ENCODE results near the gene LASP1. TPM values are rescaled to one million over a fixed set of nuclear protein-coding genes. Genes with fewer than 3 reads are reported as not detected.

Gene LASP1
- polyA plus RNA-seq, 1 donor from 2014 or later, result 56.3 TPM

GRCh38 chr17:38939987-38940386 is 70.1 kb downstream of the LASP1 start:
- TF ChIP-seq EZH2 (IDR thresholded peaks at IDR 0.05; ENCODE audit: borderline replicate concordance, insufficient read depth, low read length, poor library complexity, severe bottlenecking) (no peak), EP300 (conservative IDR thresholded peaks at IDR 0.05; ENCODE audit: poor library complexity, severe bottlenecking) (no peak), TAF1 (IDR thresholded peaks at IDR 0.05; ENCODE audit: low read depth) (no peak), RAD21 (conservative IDR thresholded peaks at IDR 0.05) (no peak), POLR2AphosphoS5 (IDR thresholded peaks at IDR 0.05) (no peak), CTCF (IDR thresholded peaks at IDR 0.05; ENCODE audit: poor library complexity, severe bottlenecking) (no peak), MXI1 (conservative IDR thresholded peaks at IDR 0.05; ENCODE audit: poor library complexity, severe bottlenecking) (no peak)
- Histone ChIP-seq H3K79me2 (replicated peaks; ENCODE audit: insufficient read depth, low read length) (no peaks in the 10 kb centered on the region), H3K9me3 (ENCODE audit: low read length) (no peaks in the 10 kb centered on the region), H3K36me3 (ENCODE audit: insufficient read depth, low read length) (no peaks in the 10 kb centered on the region), H3K4me3 (ENCODE audit: low read length) (no peak overlapping the region), H4K20me1 (ENCODE audit: insufficient read depth) (no peaks in the 10 kb centered on the region), H3K4me2 (ENCODE audit: low read length) (no peak overlapping the region), H3K27me3 (ENCODE audit: insufficient read depth, low read depth, low read length) (no peaks in the 10 kb centered on the region), H3K9ac (ENCODE audit: low read length) (no peak overlapping the region), H3K9me2 (ENCODE audit: insufficient read depth, low read length) (no peaks in the 10 kb centered on the region), H3K27ac (ENCODE audit: low read length) (no peak overlapping the region), H3F3A (ENCODE audit: insufficient read depth, low read length, poor library complexity, severe bottlenecking) (no peaks in the 10 kb centered on the region), H2AFZ (ENCODE audit: low read depth, low read length) (no peak overlapping the region)

- Histone ChIP-seq H3F3A (ENCODE audit: insufficient read depth, low read length, poor library complexity, severe bottlenecking) (no peaks in the 10 kb centered on the region), H3K9me3 (ENCODE audit: low read length) (no peaks in the 10 kb centered on the region), H3K79me2 (replicated peaks; ENCODE audit: insufficient read depth, low read length) (no peaks in the 10 kb centered on the region), H3K9me2 (ENCODE audit: insufficient read depth, low read length) (no peaks in the 10 kb centered on the region), H3K4me3 (ENCODE audit: low read length) (no peak overlapping the region), H4K20me1 (ENCODE audit: insufficient read depth) (no peaks in the 10 kb centered on the region), H3K9ac (ENCODE audit: low read length) (no peak overlapping the region), H3K27ac (ENCODE audit: low read length) (no peak overlapping the region), H3K4me2 (ENCODE audit: low read length) (no peak overlapping the region), H3K36me3 (ENCODE audit: insufficient read depth, low read length) (no peaks in the 10 kb centered on the region), H2AFZ (ENCODE audit: low read depth, low read length) (no peak overlapping the region), H3K27me3 (ENCODE audit: insufficient read depth, low read depth, low read length) (no peaks in the 10 kb centered on the region)
- TF ChIP-seq CTCF (IDR thresholded peaks at IDR 0.05; ENCODE audit: poor library complexity, severe bottlenecking) (no peak), SMC3 (conservative IDR thresholded peaks at IDR 0.05; ENCODE audit: poor library complexity) (no peak), POLR2AphosphoS5 (IDR thresholded peaks at IDR 0.05) (no peak), EZH2 (IDR thresholded peaks at IDR 0.05; ENCODE audit: borderline replicate concordance, insufficient read depth, low read length, poor library complexity, severe bottlenecking) (no peak), MXI1 (conservative IDR thresholded peaks at IDR 0.05; ENCODE audit: poor library complexity, severe bottlenecking) (no peak), EP300 (conservative IDR thresholded peaks at IDR 0.05; ENCODE audit: poor library complexity, severe bottlenecking) (no peak), RAD21 (conservative IDR thresholded peaks at IDR 0.05) (no peak), TAF1 (IDR thresholded peaks at IDR 0.05; ENCODE audit: low read depth) (no peak)
- TF ChIP-seq, protein P1, sequence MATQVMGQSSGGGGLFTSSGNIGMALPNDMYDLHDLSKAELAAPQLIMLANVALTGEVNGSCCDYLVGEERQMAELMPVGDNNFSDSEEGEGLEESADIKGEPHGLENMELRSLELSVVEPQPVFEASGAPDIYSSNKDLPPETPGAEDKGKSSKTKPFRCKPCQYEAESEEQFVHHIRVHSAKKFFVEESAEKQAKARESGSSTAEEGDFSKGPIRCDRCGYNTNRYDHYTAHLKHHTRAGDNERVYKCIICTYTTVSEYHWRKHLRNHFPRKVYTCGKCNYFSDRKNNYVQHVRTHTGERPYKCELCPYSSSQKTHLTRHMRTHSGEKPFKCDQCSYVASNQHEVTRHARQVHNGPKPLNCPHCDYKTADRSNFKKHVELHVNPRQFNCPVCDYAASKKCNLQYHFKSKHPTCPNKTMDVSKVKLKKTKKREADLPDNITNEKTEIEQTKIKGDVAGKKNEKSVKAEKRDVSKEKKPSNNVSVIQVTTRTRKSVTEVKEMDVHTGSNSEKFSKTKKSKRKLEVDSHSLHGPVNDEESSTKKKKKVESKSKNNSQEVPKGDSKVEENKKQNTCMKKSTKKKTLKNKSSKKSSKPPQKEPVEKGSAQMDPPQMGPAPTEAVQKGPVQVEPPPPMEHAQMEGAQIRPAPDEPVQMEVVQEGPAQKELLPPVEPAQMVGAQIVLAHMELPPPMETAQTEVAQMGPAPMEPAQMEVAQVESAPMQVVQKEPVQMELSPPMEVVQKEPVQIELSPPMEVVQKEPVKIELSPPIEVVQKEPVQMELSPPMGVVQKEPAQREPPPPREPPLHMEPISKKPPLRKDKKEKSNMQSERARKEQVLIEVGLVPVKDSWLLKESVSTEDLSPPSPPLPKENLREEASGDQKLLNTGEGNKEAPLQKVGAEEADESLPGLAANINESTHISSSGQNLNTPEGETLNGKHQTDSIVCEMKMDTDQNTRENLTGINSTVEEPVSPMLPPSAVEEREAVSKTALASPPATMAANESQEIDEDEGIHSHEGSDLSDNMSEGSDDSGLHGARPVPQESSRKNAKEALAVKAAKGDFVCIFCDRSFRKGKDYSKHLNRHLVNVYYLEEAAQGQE (IDR thresholded peaks at IDR 0.05; ENCODE audit: borderline replicate concordance), result no peak
These were observed 70.5 kb downstream of the LASP1 start for GRCh38 chr17:38940404-38940803.

Measured in neural cell (in vitro differentiated cells).